ENCODE results near the gene MAB21L4.

- no peak for TF ChIP-seq CTCF (IDR thresholded peaks at IDR 0.05)
- TF ChIP-seq ZFX (IDR thresholded peaks at IDR 0.05; ENCODE audit: borderline replicate concordance), result no peak
Measured at GRCh38 chr2:240848900-240849680, 46.9 kb downstream of the MAB21L4 start.

All from 22Rv1 (cell line).